Mesendoderm (in vitro differentiated cells): Measurements from ENCODE around the gene MPL.
A peak's percentile ranks its signal among the peaks of the same experiment; 100 is the strongest.

Source experiments
- DNase-seq: peaks from one replicate; pipeline ENCODE4 v3.0.0; 2013
- H2AK5ac ChIP-seq: 2 replicates; pipeline ENCODE4 v1.6.1; 2013; ENCODE audit warnings: low read length, inconsistent platforms
- H2BK120ac ChIP-seq: 2 replicates; pipeline ENCODE4 v1.6.1; 2013; ENCODE audit warnings: low read depth, mild to moderate bottlenecking, low read length, moderate library complexity, mixed read lengths
- H2BK15ac ChIP-seq: replicated peaks from 2 replicates; pipeline ENCODE4 v1.6.1; 2013; ENCODE audit warnings: low read depth, mild to moderate bottlenecking, moderate library complexity
- H2BK5ac ChIP-seq: 2 replicates; pipeline ENCODE4 v1.6.1; 2013; ENCODE audit warnings: low read length, inconsistent platforms
- H3K18ac ChIP-seq: 2 replicates; pipeline ENCODE4 v1.6.1; 2013; ENCODE audit warnings: mild to moderate bottlenecking, low read length, mixed read lengths
- H3K23ac ChIP-seq: one replicate; pipeline ENCODE4 v1.6.1; 2013; ENCODE audit warnings: low read length
- H3K27ac ChIP-seq: 2 replicates; pipeline ENCODE4 v1.5.1; 2013; ENCODE audit warnings: low read depth, mild to moderate bottlenecking, inconsistent platforms, low read length, moderate library complexity
- H3K27me3 ChIP-seq: 2 replicates; pipeline ENCODE4 v1.6.1; 2013; ENCODE audit warnings: low read length, control low read depth, mild to moderate bottlenecking, inconsistent platforms; ENCODE audit not compliant: insufficient read depth, poor library complexity
- H3K36me3 ChIP-seq: 2 replicates; pipeline ENCODE4 v1.6.1; 2013; ENCODE audit warnings: low read length, inconsistent platforms; ENCODE audit not compliant: control insufficient read depth, insufficient read depth
- H3K4ac ChIP-seq: one replicate; pipeline ENCODE4 v1.6.1; 2013; ENCODE audit warnings: low read depth, mild to moderate bottlenecking, low read length, moderate library complexity
- H3K4me1 ChIP-seq: 2 replicates; pipeline ENCODE4 v1.6.1; 2013; ENCODE audit warnings: low read depth, low read length, inconsistent platforms; ENCODE audit not compliant: control insufficient read depth
- H3K4me2 ChIP-seq: 2 replicates; pipeline ENCODE4 v1.6.1; 2013; ENCODE audit warnings: low read length
- H3K4me3 ChIP-seq: 2 replicates; pipeline ENCODE4 v1.5.1; 2013; ENCODE audit warnings: mild to moderate bottlenecking, low read length
- H3K56ac ChIP-seq: one replicate; pipeline ENCODE4 v1.6.1; 2013; ENCODE audit warnings: low read length
- H3K79me1 ChIP-seq: 2 replicates; pipeline ENCODE4 v1.6.1; 2013; ENCODE audit warnings: low read length, inconsistent platforms
- H3K79me2 ChIP-seq: 2 replicates; pipeline ENCODE4 v1.6.1; 2013; ENCODE audit warnings: mild to moderate bottlenecking, low read length; ENCODE audit not compliant: control insufficient read depth, insufficient read depth
- H3K9ac ChIP-seq: 2 replicates; pipeline ENCODE4 v1.6.1; 2013; ENCODE audit warnings: low read length, inconsistent platforms
- H4K5ac ChIP-seq: one replicate; pipeline ENCODE4 v1.6.1; 2013; ENCODE audit warnings: low read length
- H4K8ac ChIP-seq: one replicate; pipeline ENCODE4 v1.6.1; 2013; ENCODE audit warnings: low read depth, mild to moderate bottlenecking, control low read depth, low read length, moderate library complexity
- WGBS: extraction: QIAGEN DNeasy Blood & Tissue Kit; methylation state at CpG from one replicate; pipeline ENCODE4 v1.1.7; 2013; ENCODE audit warnings: low lambda C conversion rate, missing lambda C conversion rate; ENCODE audit not compliant: insufficient coverage; ENCODE audit errors: extremely low coverage; 5-methylcytosine and 5-hydroxymethylcytosine counted together

The MPL gene

DNA sequence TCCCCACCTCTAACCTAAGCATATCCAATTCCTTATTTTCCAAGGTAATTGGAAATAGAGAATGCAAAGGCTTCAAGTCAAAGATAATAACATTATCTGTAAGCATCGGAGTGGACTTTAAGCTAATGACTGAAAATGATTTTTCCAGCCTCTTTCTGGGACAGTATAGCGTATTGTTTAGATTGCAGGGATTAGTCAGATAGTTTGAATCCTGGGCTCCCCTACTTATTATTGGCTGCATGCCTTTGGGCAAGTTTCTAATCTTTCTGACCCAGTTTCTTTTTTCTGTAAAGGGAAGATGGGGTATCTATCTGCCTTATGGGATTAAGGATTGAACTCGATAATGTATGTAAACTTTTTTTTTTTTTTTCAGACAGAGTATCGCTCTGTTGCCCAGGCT lies 19.6 kb downstream of the MPL start:
- peaks cover 26% of the 10 kb centered on the region for H3K79me2 ChIP-seq

DNA sequence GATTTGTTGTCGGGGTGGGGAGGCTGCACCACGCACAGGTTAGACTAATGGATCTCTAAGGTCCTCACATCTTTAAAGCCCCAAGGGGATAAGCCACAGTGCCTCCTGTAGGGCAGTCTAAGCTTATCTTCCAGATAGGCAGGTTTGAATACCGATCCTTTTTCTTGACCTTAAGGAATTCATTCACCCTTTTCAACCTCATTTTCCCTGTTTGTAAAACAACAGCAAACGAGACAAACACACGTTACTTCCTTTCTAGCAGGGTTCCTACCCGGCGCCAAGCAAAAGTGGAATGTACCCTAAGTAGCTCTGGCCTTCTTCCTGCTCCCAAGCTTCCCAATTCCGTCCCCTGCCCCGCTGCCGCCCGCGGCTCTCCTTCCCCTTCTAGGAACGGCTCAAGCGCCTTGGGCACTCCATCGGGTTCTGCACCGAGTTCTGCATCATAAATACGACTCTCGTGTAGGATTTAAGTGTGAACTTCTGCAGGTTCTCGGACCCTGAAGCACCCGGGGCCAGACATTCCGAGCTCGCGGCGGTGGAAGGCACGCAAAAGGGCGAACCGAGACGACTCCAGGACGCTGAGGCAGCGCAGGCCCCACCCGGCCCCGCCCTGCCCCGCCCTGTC lies 20.6 kb downstream of the MPL start:
- H3K56ac ChIP-seq: peak overlapping the region; percentile 85
- H3K4ac ChIP-seq: peak overlapping the region; percentile 74
- H3K23ac ChIP-seq: peak overlapping the region; percentile 7
- H3K4me2 ChIP-seq: peak overlapping the region; percentile 10
- peak overlapping the region; percentile 26 for H2BK5ac ChIP-seq
- H2BK15ac ChIP-seq: no peak overlapping the region
- peaks cover 13% of the 10 kb centered on the region for H3K4me1 ChIP-seq
- H3K4me3 ChIP-seq: peak overlapping the region; percentile 42
- no peak overlapping the region for H2BK120ac ChIP-seq
- no peaks in the 10 kb centered on the region for H3K27me3 ChIP-seq
- H3K27ac ChIP-seq: peak overlapping the region; percentile 80
- no peak overlapping the region for H4K5ac ChIP-seq
- no CpG with 5 or more reads among the region's 33 CpGs for WGBS
- peak overlapping the region; percentile 74 for H3K9ac ChIP-seq
- peaks cover 26% of the 10 kb centered on the region for H3K79me2 ChIP-seq
- H3K36me3 ChIP-seq: peaks cover 18% of the 10 kb centered on the region
- peak overlapping the region; percentile 88 for H3K18ac ChIP-seq
- H3K79me1 ChIP-seq: peaks cover 20% of the 10 kb centered on the region
- DNase-seq: peak; percentile 89
- H2AK5ac ChIP-seq: peak overlapping the region; percentile 54
- H4K8ac ChIP-seq: peak overlapping the region; percentile 7

More for the DNA sequence above, 19.6 kb downstream of the MPL start:
- H3K36me3 ChIP-seq: peaks cover 14% of the 10 kb centered on the region
- H3K4me1 ChIP-seq: peaks cover 13% of the 10 kb centered on the region
- H2AK5ac ChIP-seq: no peak overlapping the region
- no peak overlapping the region for H4K8ac ChIP-seq
- no peak overlapping the region for H3K27ac ChIP-seq
- H3K23ac ChIP-seq: no peak overlapping the region
- H3K56ac ChIP-seq: no peak overlapping the region
- no peak overlapping the region for H4K5ac ChIP-seq
- no peaks in the 10 kb centered on the region for H3K27me3 ChIP-seq
- no peak overlapping the region for H3K18ac ChIP-seq
- H2BK15ac ChIP-seq: no peak overlapping the region
- H2BK5ac ChIP-seq: no peak overlapping the region
- no peak for DNase-seq
- H3K4me2 ChIP-seq: no peak overlapping the region
- WGBS: no CpG with 5 or more reads among the region's 4 CpGs
- no peak overlapping the region for H3K4me3 ChIP-seq
- H3K4ac ChIP-seq: no peak overlapping the region
- no peak overlapping the region for H3K9ac ChIP-seq
- H3K79me1 ChIP-seq: peaks cover 20% of the 10 kb centered on the region
- H2BK120ac ChIP-seq: no peak overlapping the region

DNA sequence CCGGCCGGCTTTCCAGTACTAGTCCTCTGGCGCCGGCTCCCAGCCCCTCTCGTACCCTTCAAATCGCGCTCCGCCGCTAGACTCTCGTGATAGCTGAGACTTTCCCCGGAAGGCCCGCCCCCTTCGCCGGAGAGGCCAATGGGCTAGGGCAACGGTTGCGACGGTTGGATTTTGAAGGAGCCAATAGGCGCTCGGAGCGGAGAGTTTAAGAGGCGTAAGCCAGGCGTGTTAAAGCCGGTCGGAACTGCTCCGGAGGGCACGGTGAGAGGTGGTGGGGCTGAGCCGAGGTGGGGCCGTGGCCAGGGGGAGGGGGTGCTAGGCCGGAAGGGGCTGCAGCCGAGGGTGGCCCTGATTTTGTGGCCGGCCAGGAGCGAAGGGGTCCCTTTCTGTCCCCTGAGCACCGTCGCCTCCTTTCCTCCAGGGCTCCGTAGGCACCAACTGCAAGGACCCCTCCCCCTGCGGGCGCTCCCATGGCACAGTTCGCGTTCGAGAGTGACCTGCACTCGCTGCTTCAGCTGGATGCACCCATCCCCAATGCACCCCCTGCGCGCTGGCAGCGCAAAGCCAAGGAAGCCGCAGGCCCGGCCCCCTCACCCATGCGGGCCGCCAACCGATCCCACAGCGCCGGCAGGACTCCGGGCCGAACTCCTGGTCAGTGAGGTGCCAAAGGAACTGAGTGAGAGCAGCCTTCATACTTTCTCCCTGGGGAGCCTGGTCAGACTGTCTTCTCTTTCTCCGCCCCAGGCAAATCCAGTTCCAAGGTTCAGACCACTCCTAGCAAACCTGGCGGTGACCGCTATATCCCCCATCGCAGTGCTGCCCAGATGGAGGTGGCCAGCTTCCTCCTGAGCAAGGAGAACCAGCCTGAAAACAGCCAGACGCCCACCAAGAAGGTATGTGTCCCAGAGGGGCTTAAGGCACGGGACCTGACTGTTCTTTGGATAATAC lies 21.4 kb downstream of the MPL start, which contains the start of gene CDC20:
Gene CDC20, plus strand, starts transcription at position 236 of the 948 bp plus-strand sequence. Its CDS starts 235 bp downstream, at position 471.
- peak within 1 kb of the TSS; percentile 92 for H3K4me3 ChIP-seq
- peaks cover 26% of the 10 kb centered on the region for H3K79me2 ChIP-seq
- DNase-seq: peak; percentile 99
- peak within 1 kb of the TSS; percentile 7 for H3K23ac ChIP-seq
- H3K79me1 ChIP-seq: peaks cover 20% of the 10 kb centered on the region
- no peak within 1 kb of the TSS for H2BK15ac ChIP-seq
- H3K27me3 ChIP-seq: no peaks in the 10 kb centered on the region
- H3K4ac ChIP-seq: peak within 1 kb of the TSS; percentile 74
- peak within 1 kb of the TSS; percentile 88 for H3K18ac ChIP-seq
- H4K5ac ChIP-seq: no peak within 1 kb of the TSS
- H2BK120ac ChIP-seq: no peak within 1 kb of the TSS
- WGBS: no CpG with 5 or more reads among the region's 59 CpGs
- H3K56ac ChIP-seq: peak within 1 kb of the TSS; percentile 96
- peak within 1 kb of the TSS; percentile 54 for H2AK5ac ChIP-seq
- H2BK5ac ChIP-seq: peak within 1 kb of the TSS; percentile 66
- H3K4me2 ChIP-seq: peak within 1 kb of the TSS; percentile 26
- peak within 1 kb of the TSS; percentile 80 for H3K27ac ChIP-seq
- H3K4me1 ChIP-seq: peaks cover 13% of the 10 kb centered on the region
- H3K36me3 ChIP-seq: peaks cover 23% of the 10 kb centered on the region
- H3K9ac ChIP-seq: peak within 1 kb of the TSS; percentile 95
- H4K8ac ChIP-seq: peak within 1 kb of the TSS; percentile 7

DNA sequence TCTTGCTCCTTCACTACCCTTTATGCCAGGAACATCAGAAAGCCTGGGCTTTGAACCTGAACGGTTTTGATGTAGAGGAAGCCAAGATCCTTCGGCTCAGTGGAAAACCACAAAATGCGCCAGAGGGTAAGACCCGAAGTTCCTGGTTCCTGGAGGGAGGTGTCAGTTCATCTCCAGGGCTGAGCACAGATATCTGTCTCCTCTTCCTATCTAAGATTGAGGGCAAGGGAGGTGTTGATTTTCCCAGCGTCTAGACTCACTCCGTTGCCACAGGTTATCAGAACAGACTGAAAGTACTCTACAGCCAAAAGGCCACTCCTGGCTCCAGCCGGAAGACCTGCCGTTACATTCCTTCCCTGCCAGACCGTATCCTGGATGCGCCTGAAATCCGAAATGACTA lies 22.1 kb downstream of the MPL start:
- H3K4me1 ChIP-seq: peaks cover 13% of the 10 kb centered on the region
- no peak overlapping the region for H4K5ac ChIP-seq
- H2BK15ac ChIP-seq: no peak overlapping the region
- no peak overlapping the region for H3K4ac ChIP-seq
- peak overlapping the region; percentile 92 for H3K4me3 ChIP-seq
- no peaks in the 10 kb centered on the region for H3K27me3 ChIP-seq
- no peak overlapping the region for H2BK5ac ChIP-seq
- DNase-seq: peak; percentile 35
- H4K8ac ChIP-seq: no peak overlapping the region
- H3K18ac ChIP-seq: no peak overlapping the region
- H3K56ac ChIP-seq: peak overlapping the region; percentile 96
- H3K79me1 ChIP-seq: peaks cover 20% of the 10 kb centered on the region
- no peak overlapping the region for H3K27ac ChIP-seq
- peaks cover 25% of the 10 kb centered on the region for H3K36me3 ChIP-seq
- no peak overlapping the region for H2AK5ac ChIP-seq
- no peak overlapping the region for H2BK120ac ChIP-seq
- peaks cover 26% of the 10 kb centered on the region for H3K79me2 ChIP-seq
- peak overlapping the region; percentile 26 for H3K4me2 ChIP-seq
- H3K23ac ChIP-seq: no peak overlapping the region
- peak overlapping the region; percentile 95 for H3K9ac ChIP-seq
- no CpG with 5 or more reads among the region's 11 CpGs for WGBS

DNA sequence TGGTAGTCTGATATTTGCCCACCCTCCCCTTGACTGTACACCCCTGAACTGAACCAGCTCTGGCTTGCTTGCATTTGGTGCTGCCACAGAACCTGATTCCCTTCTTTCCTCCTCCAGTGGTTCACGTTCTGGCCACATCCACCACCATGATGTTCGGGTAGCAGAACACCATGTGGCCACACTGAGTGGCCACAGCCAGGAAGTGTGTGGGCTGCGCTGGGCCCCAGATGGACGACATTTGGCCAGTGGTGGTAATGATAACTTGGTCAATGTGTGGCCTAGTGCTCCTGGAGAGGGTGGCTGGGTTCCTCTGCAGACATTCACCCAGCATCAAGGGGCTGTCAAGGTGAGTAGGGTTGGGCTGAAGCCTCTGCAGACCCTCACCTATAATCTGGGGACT lies 23.0 kb downstream of the MPL start:
- Histone ChIP-seq H3K27me3 (no peaks in the 10 kb centered on the region), H3K79me1 (peaks cover 26% of the 10 kb centered on the region), H3K4ac (no peak overlapping the region), H4K5ac (no peak overlapping the region), H3K18ac (no peak overlapping the region), H2BK120ac (no peak overlapping the region), H4K8ac (no peak overlapping the region), H3K56ac (peak overlapping the region; percentile 96), H3K23ac (no peak overlapping the region), H2AK5ac (no peak overlapping the region), H3K4me1 (peaks cover 15% of the 10 kb centered on the region), H3K9ac (peak overlapping the region; percentile 95), H2BK15ac (no peak overlapping the region), H3K27ac (no peak overlapping the region), H3K79me2 (peaks cover 29% of the 10 kb centered on the region), H3K4me2 (peak overlapping the region; percentile 26), H2BK5ac (no peak overlapping the region), H3K36me3 (peaks cover 26% of the 10 kb centered on the region), H3K4me3 (no peak overlapping the region)
- WGBS: no CpG with 5 or more reads among the region's 4 CpGs
- no peak for DNase-seq
